Gastrocnemius medialis (tissue), 4 donors: ENCODE data around the gene CMIP.

Experiments used
- CTCF ChIP-seq, 5 experiments: fragments of 450-650 bp in 3 of 5; fragments of 200-600 bp in 2 of 5; sonication (generic) in 2 of 5; IDR thresholded peaks in 4 of 5; conservative IDR thresholded peaks in 1 of 5; 1 replicate in 4 of 5; 2 replicates in 1 of 5; pipeline ENCODE4 v1.5.1; 2016 to 2019; ENCODE audit warnings: antibody characterized with exemption in 5 of 5, mild to moderate bottlenecking in 3 of 5, moderate library complexity in 3 of 5
- POLR2A ChIP-seq, 2 donors: fragments of 450-650 bp; IDR thresholded peaks; one replicate each; pipeline ENCODE4 v1.6.1; 2017; ENCODE audit warnings: antibody characterized with exemption in 2 of 2, mild to moderate bottlenecking in 2 of 2, moderate library complexity in 2 of 2

GRCh38 chr16:81562174-81562849 lies 117.7 kb downstream of the CMIP start:
- TF ChIP-seq CTCF (IDR thresholded peaks at IDR 0.05 in 4 of 5, conservative IDR thresholded peaks at IDR 0.05 in 1 of 5) (no peak), POLR2A (IDR thresholded peaks at IDR 0.05) (no peak)
